Occipital lobe (tissue), 2 donors: Measurements from ENCODE around the gene TGM2. TPM values are rescaled to one million over a fixed set of nuclear protein-coding genes. Genes with fewer than 3 reads are reported as not detected.

Experiments used
- DNase-seq: peaks from one replicate; lab custom pipeline; 2025; lab: John Stamatoyannopoulos, UW
- total RNA-seq: library from RNA; depleted of rRNA; stranded (reverse); fragments of >200 nt; gene quantifications from one replicate; pipeline ENCODE4 v1.2.3, GENCODE V29; 2014

Gene TGM2
- total RNA-seq, 1 donor from 2014 or later: 3.7 TPM

GRCh38 chr20:38132910-38133501, 32.1 kb downstream of the TGM2 start:
- no peak for DNase-seq

GRCh38 chr20:38132156-38132909, 32.7 kb downstream of the TGM2 start:
- no peak for DNase-seq

- DNase-seq: no peak
Observed at GRCh38 chr20:38131588-38132121, 33.4 kb downstream of the TGM2 start.

GRCh38 chr20:38130687-38131587, 34.1 kb downstream of the TGM2 start:
- DNase-seq: no peak

GRCh38 chr20:38129893-38130609, 35.0 kb downstream of the TGM2 start:
- no peak for DNase-seq

GRCh38 chr20:38129248-38129865, 35.7 kb downstream of the TGM2 start:
- DNase-seq: no peak

- DNase-seq: no peak
Observed at GRCh38 chr20:38128691-38129090, 36.4 kb downstream of the TGM2 start.

- DNase-seq: no peak
Observed at GRCh38 chr20:38127920-38128528, 37.0 kb downstream of the TGM2 start.

- DNase-seq: no peak
Observed at GRCh38 chr20:38126932-38127621, 38.0 kb downstream of the TGM2 start.

GRCh38 chr20:38126146-38126921, 38.7 kb downstream of the TGM2 start:
- DNase-seq: no peak

- DNase-seq: no peak
Observed at GRCh38 chr20:38125157-38126056, 39.7 kb downstream of the TGM2 start.

- no peak for DNase-seq
Observed at GRCh38 chr20:38123021-38123587, 42.0 kb downstream of the TGM2 start.

GRCh38 chr20:38121741-38122140, 43.3 kb downstream of the TGM2 start:
- DNase-seq: no peak

GRCh38 chr20:38120625-38120988, 44.5 kb downstream of the TGM2 start:
- no peak for DNase-seq

- no peak for DNase-seq
Observed at GRCh38 chr20:38119446-38119845, 45.6 kb downstream of the TGM2 start.

- DNase-seq: no peak
Observed at GRCh38 chr20:38117635-38118034, 47.4 kb downstream of the TGM2 start.

GRCh38 chr20:38117205-38117604, 47.9 kb downstream of the TGM2 start:
- no peak for DNase-seq
